HT1080 (cell line): ENCODE results near the gene GRK5. TPM values are rescaled to one million over a fixed set of nuclear protein-coding genes. Genes with fewer than 3 reads are reported as not detected.

Experiments used
- DNase-seq: peaks from one replicate; pipeline ENCODE4 v3.0.0-alpha.2; 2015; ENCODE audit warnings: low read depth
- small RNA-seq: library from RNA; depleted of rRNA; stranded (forward); fragments of <200 nt; gene quantifications from one replicate; pipeline ENCODE3, GENCODE V24; 2014
- total RNA-seq: library from RNA; depleted of rRNA; stranded (reverse); fragments of >200 nt; shearing (Covaris generic); gene quantifications from 2 replicates; pipeline ENCODE4 v1.2.3, GENCODE V29; 2014; rRNA removed

The GRK5 gene
- total RNA-seq, 1 experiment from 2014 or later: 11.4 TPM

GRCh38 chr10:119498889-119499676 lies 291.7 kb downstream of the GRK5 start:
- no peak for DNase-seq

GRCh38 chr10:119499677-119500002 lies 292.3 kb downstream of the GRK5 start:
- no peak for DNase-seq

- no peak for DNase-seq
Measured at GRCh38 chr10:119500123-119500795, 292.9 kb downstream of the GRK5 start.

GRCh38 chr10:119500821-119501220 lies 293.4 kb downstream of the GRK5 start:
- no peak for DNase-seq

- no peak for DNase-seq
Measured at GRCh38 chr10:119501690-119502089, 294.3 kb downstream of the GRK5 start.

GRCh38 chr10:119502209-119502608 lies 294.8 kb downstream of the GRK5 start:
- no peak for DNase-seq

GRCh38 chr10:119502618-119503155 lies 295.3 kb downstream of the GRK5 start:
- no peak for DNase-seq

GRCh38 chr10:119503821-119504220 lies 296.4 kb downstream of the GRK5 start:
- DNase-seq: no peak

GRCh38 chr10:119504651-119505050 lies 297.3 kb downstream of the GRK5 start:
- no peak for DNase-seq

- DNase-seq: no peak
Measured at GRCh38 chr10:119505131-119505551, 297.8 kb downstream of the GRK5 start.

Small RNA genes within 50 kb of the gene (small RNA-seq; reads per million reads assigned to genes)
- gene MIR4681: not detected
- not detected for gene RN7SL749P

Other genes starting within 250 kb of the GRK5 start
- gene NANOS1, start 177.9 kb upstream of the GRK5 start, total RNA-seq: 0.39 and 0.57 TPM in 2 replicates
- 80.7 and 94.2 TPM in 2 replicates for gene EIF3A, start 126.8 kb upstream of the GRK5 start, total RNA-seq
- 26.6 and 33.8 TPM in 2 replicates for gene DENND10, start 103.5 kb upstream of the GRK5 start, total RNA-seq
- 30.4 and 36.7 TPM in 2 replicates for gene SFXN4, start 41.9 kb upstream of the GRK5 start, total RNA-seq
- 269 and 341 TPM in 2 replicates for gene PRDX3, start 28.8 kb upstream of the GRK5 start, total RNA-seq